Spleen (tissue), 11 donors: ENCODE data around the gene IQGAP2. TPM values are rescaled to one million over a fixed set of nuclear protein-coding genes. Genes with fewer than 3 reads are reported as not detected.

Source experiments
- DNase-seq: peaks from one replicate; pipeline ENCODE4 v3.0.0-alpha.2; 2020
- H3K27ac ChIP-seq, 8 donors: fragments of 200-600 bp; sonication (generic) in 7 of 8; 1 replicate in 4 of 8; 2 replicates in 4 of 8; pipeline versions ENCODE4 v1.5.0 to v1.8.0; 2016 to 2021; ENCODE audit warnings: inconsistent platforms in 4 of 8, mild to moderate bottlenecking in 4 of 8, moderate library complexity in 1 of 8
- H3K27me3 ChIP-seq, 7 donors: fragments of 200-600 bp; sonication (generic) in 6 of 7; replicated peaks in 1 of 7; 1 replicate in 4 of 7; 2 replicates in 3 of 7; pipeline versions ENCODE4 v1.5.0 to v1.8.0; 2016 to 2021; ENCODE audit warnings: inconsistent platforms in 3 of 7, mild to moderate bottlenecking in 1 of 7
- H3K36me3 ChIP-seq, 6 donors: fragments of 200-600 bp; sonication (generic) in 5 of 6; 1 replicate in 4 of 6; 2 replicates in 2 of 6; pipeline versions ENCODE4 v1.5.0 to v1.8.0; 2016 to 2021; ENCODE audit warnings: inconsistent platforms in 2 of 6
- H3K4me1 ChIP-seq, 6 donors: fragments of 200-600 bp; sonication (generic) in 5 of 6; 1 replicate in 3 of 6; 2 replicates in 3 of 6; pipeline versions ENCODE4 v1.5.0 to v1.8.0; 2016 to 2021; ENCODE audit warnings: inconsistent platforms in 3 of 6
- H3K4me3 ChIP-seq, 8 donors: fragments of 200-600 bp; sonication (generic) in 7 of 8; 1 replicate in 4 of 8; 2 replicates in 4 of 8; pipeline versions ENCODE4 v1.5.0 to v1.8.0; 2016 to 2021; ENCODE audit warnings: inconsistent platforms in 4 of 8, mild to moderate bottlenecking in 4 of 8, moderate library complexity in 2 of 8
- H3K9me3 ChIP-seq, 8 donors: fragments of 200-600 bp; sonication (generic) in 7 of 8; 1 replicate in 4 of 8; 2 replicates in 4 of 8; pipeline versions ENCODE4 v1.5.0 to v1.8.0; 2016 to 2021; ENCODE audit warnings: inconsistent platforms in 4 of 8
- CTCF ChIP-seq, 11 experiments: fragments of 200-600 bp in 7 of 11; fragments of 450-650 bp in 4 of 11; sonication (generic) in 4 of 11; IDR thresholded peaks in 8 of 11; conservative IDR thresholded peaks in 3 of 11; 1 replicate in 7 of 11; 2 replicates in 4 of 11; pipeline versions ENCODE4 v1.4.0 to v1.8.0; 2016 to 2021; ENCODE audit warnings: antibody characterized with exemption in 11 of 11, inconsistent platforms in 4 of 11, mild to moderate bottlenecking in 1 of 11
- POLR2A ChIP-seq, 3 donors: fragments of 450-650 bp; IDR thresholded peaks; one replicate each; pipeline ENCODE4 v1.5.1; 2017; ENCODE audit warnings: antibody characterized with exemption in 3 of 3, mild to moderate bottlenecking in 1 of 3
- POLR2AphosphoS5 ChIP-seq, 3 donors: sonication (generic); formaldehyde crosslinking; IDR thresholded peaks; one replicate each; pipeline ENCODE4 v1.5.1; 2017; ENCODE audit warnings: antibody characterized with exemption in 3 of 3
- WGBS, 5 donors: extraction: QIAGEN DNeasy Blood & Tissue Kit in 3 of 5; methylation state at CpG; one replicate each; pipeline versions ENCODE4 v1.1.5 to v1.1.7; 2013 to 2018; 5-methylcytosine and 5-hydroxymethylcytosine counted together
- intact Hi-C: fragments of 100-400 bp; cut with DNase I; formaldehyde crosslinking; loops from one replicate; pipeline ENCODE4 v1.15.0; 2023; ENCODE audit warnings: low total_unique reads
- polyA plus RNA-seq, 3 donors: library from polyadenylated mRNA; stranded (reverse); fragments of 200-250 nt; gene quantifications; one replicate each; pipeline ENCODE4 v1.2.1, GENCODE V29; 2013
- total RNA-seq, 7 donors: library from RNA; depleted of rRNA in 3 of 7; stranded (reverse); fragments of >200 nt in 3 of 7; fragmentation: NEBNext Ultra II Directional in 4 of 7; extraction: Animal tissue kit (Norgen Biotek cat#: 25700) in 4 of 7; gene quantifications; one replicate each; pipeline versions ENCODE4 v1.1.0 to v1.2.1, GENCODE V29; 2016 to 2021
- donor health status: healthy with polysubstance abuse.
- donor health status: DM: no; HTN: no; CAD: no; lungs with moderate emphysema.
- donor health status: DM: no; HTN: no; CAD: no.
- donor health status: Bipolar disorder and iron deficiency.
- donor health status: healthy.
- donor health status: DM: no; HTN: no; CAD: no.
- donor health status: DM: yes; HTN: yes; CAD: no.

The IQGAP2 gene
- total and polyA plus RNA-seq, 10 donors: 9.3 to 83.6 (median 52.8) TPM

GRCh38 chr5:76622973-76623596 lies 220.0 kb downstream of the IQGAP2 start, which contains the start of gene F2RL2:
TSS of gene F2RL2 (minus strand) at chr5:76623403. CDS start at chr5:76623230, 173 bp downstream.
- WGBS, 5 donors: 23 to 47% (median 33%) methylated on average over 7 of the region's 7 CpGs
- H3K4me1 ChIP-seq: peaks cover 2 to 39% (median 14%) of the 10 kb centered on the region in 6 donors
- no peaks in the 10 kb centered on the region for H3K27me3 ChIP-seq
- H3K4me3 ChIP-seq: no peak within 1 kb of the TSS
- H3K27ac ChIP-seq: no peak within 1 kb of the TSS
- intact Hi-C loops: no loop called here
- H3K36me3 ChIP-seq: peaks cover 0 to 14% (median 4%) of the 10 kb centered on the region in 6 donors
- DNase-seq: no peak
- no peaks in the 10 kb centered on the region for H3K9me3 ChIP-seq
- no peak for TF ChIP-seq POLR2A (IDR thresholded peaks at IDR 0.05)
- TF ChIP-seq POLR2AphosphoS5 (IDR thresholded peaks at IDR 0.05): no peak
- no peak for TF ChIP-seq CTCF (IDR thresholded peaks at IDR 0.05 in 8 of 11, conservative IDR thresholded peaks at IDR 0.05 in 3 of 11)

- WGBS, 5 donors: 25 to 39% (median 35%) methylated on average over 8 of the region's 8 CpGs
- intact Hi-C loops: no loop called here
- Histone ChIP-seq H3K9me3 (no peaks in the 10 kb centered on the region), H3K4me1 (peaks cover 2 to 39% (median 14%) of the 10 kb centered on the region in 6 donors), H3K27me3 (no peaks in the 10 kb centered on the region), H3K4me3 (no peak overlapping the region), H3K27ac (peak overlapping the region in 4 of 8 donors; percentile 1 to 52 (median 16)), H3K36me3 (peaks cover 0 to 23% (median 7%) of the 10 kb centered on the region in 6 donors)
- DNase-seq: no peak
- TF ChIP-seq CTCF (IDR thresholded peaks at IDR 0.05 in 8 of 11, conservative IDR thresholded peaks at IDR 0.05 in 3 of 11) (no peak), POLR2AphosphoS5 (IDR thresholded peaks at IDR 0.05) (no peak), POLR2A (IDR thresholded peaks at IDR 0.05) (no peak)
These were observed 222.2 kb downstream of the IQGAP2 start for GRCh38 chr5:76625087-76625815.

GRCh38 chr5:76626738-76627137 lies 223.7 kb downstream of the IQGAP2 start:
- H3K4me3 ChIP-seq: no peak overlapping the region
- H3K4me1 ChIP-seq: peaks cover 2 to 39% (median 14%) of the 10 kb centered on the region in 6 donors
- no peak overlapping the region for H3K27ac ChIP-seq
- no peak for DNase-seq
- WGBS, 5 donors: 22 to 45% (median 32%) methylated on average over 6 of the region's 6 CpGs
- H3K9me3 ChIP-seq: no peaks in the 10 kb centered on the region
- intact Hi-C loops: no loop called here
- peaks cover 0 to 24% (median 7%) of the 10 kb centered on the region in 6 donors for H3K36me3 ChIP-seq
- no peak for TF ChIP-seq POLR2A (IDR thresholded peaks at IDR 0.05)
- TF ChIP-seq CTCF (IDR thresholded peaks at IDR 0.05 in 8 of 11, conservative IDR thresholded peaks at IDR 0.05 in 3 of 11): no peak
- TF ChIP-seq POLR2AphosphoS5 (IDR thresholded peaks at IDR 0.05): no peak
- H3K27me3 ChIP-seq: no peaks in the 10 kb centered on the region

GRCh38 chr5:76634661-76635060 lies 231.6 kb downstream of the IQGAP2 start:
- Histone ChIP-seq H3K27me3 (no peaks in the 10 kb centered on the region), H3K36me3 (peaks cover 0 to 53% (median 2%) of the 10 kb centered on the region in 6 donors), H3K27ac (no peak overlapping the region), H3K9me3 (no peaks in the 10 kb centered on the region), H3K4me1 (peaks cover 0 to 22% (median 13%) of the 10 kb centered on the region in 6 donors), H3K4me3 (no peak overlapping the region)
- intact Hi-C loops: no loop called here
- TF ChIP-seq POLR2AphosphoS5 (IDR thresholded peaks at IDR 0.05): no peak
- no peak for TF ChIP-seq CTCF (IDR thresholded peaks at IDR 0.05 in 8 of 11, conservative IDR thresholded peaks at IDR 0.05 in 3 of 11)
- no peak for TF ChIP-seq POLR2A (IDR thresholded peaks at IDR 0.05)
- DNase-seq: no peak
- WGBS, 5 donors: 48 to 98% (median 75%) methylated on average over 4 of the region's 4 CpGs
